Suprapubic skin (tissue), 3 donors: ENCODE data around the gene SOX5.

ENCODE experiments used
- CTCF ChIP-seq, 2 donors: fragments of 200-600 bp in 1 of 2; fragments of 450-650 bp in 1 of 2; sonication (generic) in 1 of 2; IDR thresholded peaks; one replicate each; pipeline ENCODE4 v1.5.1; 2016 to 2019; ENCODE audit warnings: antibody characterized with exemption in 2 of 2, mild to moderate bottlenecking in 1 of 2, moderate library complexity in 1 of 2
- EP300 ChIP-seq: sonication (generic); formaldehyde crosslinking; IDR thresholded peaks from one replicate; pipeline ENCODE4 v1.6.1; 2017; ENCODE audit warnings: antibody characterized with exemption
- POLR2A ChIP-seq, 2 donors: fragments of 450-650 bp; IDR thresholded peaks; one replicate each; pipeline ENCODE4 v1.6.1; 2017; ENCODE audit warnings: antibody characterized with exemption in 2 of 2, mild to moderate bottlenecking in 2 of 2, moderate library complexity in 2 of 2

- no peak for TF ChIP-seq EP300
- no peak for TF ChIP-seq POLR2A (IDR thresholded peaks at IDR 0.05)
- TF ChIP-seq CTCF (IDR thresholded peaks at IDR 0.05) = no peak
These were observed 394.2 kb downstream of the SOX5 start for GRCh38 chr12:23555180-23555824.
